WERI-Rb-1 (cell line): ENCODE data around the gene SLC9C1.

Experiments
- DNase-seq: peaks from one replicate; pipeline ENCODE4 v3.0.0-alpha.2; 2020
- H3K27ac ChIP-seq: fragments of 250-450 bp; sonication (Bioruptor Pico); 2 replicates; pipeline ENCODE4 v1.5.1; 2020; ENCODE audit warnings: mild to moderate bottlenecking, moderate library complexity
- H3K27me3 ChIP-seq: fragments of 250-450 bp; sonication (Bioruptor Pico); 2 replicates; pipeline ENCODE4 v1.5.1; 2021; ENCODE audit warnings: mild to moderate bottlenecking, low read depth, moderate library complexity; ENCODE audit not compliant: insufficient read depth, severe bottlenecking
- H3K36me3 ChIP-seq: fragments of 250-450 bp; sonication (Bioruptor Pico); 2 replicates; pipeline ENCODE4 v1.5.1; 2020; ENCODE audit warnings: mild to moderate bottlenecking, moderate library complexity
- H3K4me3 ChIP-seq: 2 replicates; pipeline ENCODE4 v1.5.1; 2011; ENCODE audit warnings: low read depth, mild to moderate bottlenecking, control low read depth, low read length
- H3K9me3 ChIP-seq: fragments of 250-450 bp; sonication (Bioruptor Pico); 2 replicates; pipeline ENCODE4 v1.5.1; 2021; ENCODE audit warnings: mild to moderate bottlenecking, moderate library complexity; ENCODE audit not compliant: severe bottlenecking
- CTCF ChIP-seq: IDR thresholded peaks from 2 replicates; pipeline ENCODE4 v1.5.1; 2011; ENCODE audit warnings: low read depth, mild to moderate bottlenecking, control low read depth, inconsistent platforms, low read length

Gene SLC9C1

DNA sequence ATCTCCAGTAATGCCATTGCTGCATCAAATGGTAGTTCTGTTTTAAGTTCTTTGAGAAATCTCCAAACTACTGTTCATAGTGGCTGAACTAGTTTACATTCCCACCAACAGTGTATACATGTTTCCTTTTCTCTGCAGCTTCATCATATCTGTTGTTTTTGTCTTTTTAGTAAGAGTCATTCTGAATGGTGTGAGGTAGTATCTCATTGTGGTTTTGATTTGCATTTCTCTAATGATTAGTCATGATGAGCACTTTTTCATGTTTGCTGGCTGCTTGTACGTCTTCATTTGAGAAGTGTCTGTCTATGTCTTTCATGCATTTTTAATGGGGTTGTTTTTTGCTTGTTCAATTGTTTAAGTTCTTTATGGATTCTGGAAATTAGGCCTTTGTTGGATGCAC lies 150.8 kb downstream of the SLC9C1 start:
- TF ChIP-seq CTCF = no peak
- Histone ChIP-seq H3K27me3 (no peaks in the 10 kb centered on the region), H3K27ac (no peak overlapping the region), H3K4me3 (no peak overlapping the region), H3K36me3 (no peaks in the 10 kb centered on the region), H3K9me3 (peaks cover 2% of the 10 kb centered on the region)
- DNase-seq = no peak

DNA sequence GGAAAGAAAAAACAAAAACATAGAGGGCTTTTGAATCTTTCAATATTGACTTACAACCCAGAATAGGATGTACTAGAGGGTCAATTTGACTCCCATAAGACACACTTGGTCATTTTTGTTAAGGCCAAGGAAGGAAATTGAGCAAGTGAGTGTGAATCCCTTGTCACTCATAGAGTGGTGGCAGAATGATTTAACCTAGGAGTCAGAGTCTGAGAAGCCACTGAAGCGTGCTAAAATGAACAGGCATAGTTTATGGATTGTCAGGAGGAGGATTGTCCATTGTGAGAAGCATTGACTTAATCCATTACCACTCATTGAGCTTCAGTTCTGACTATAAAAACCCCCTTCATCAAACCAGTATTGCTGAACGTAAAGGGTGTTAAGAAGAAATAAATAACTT lies 152.7 kb downstream of the SLC9C1 start:
- no peak for DNase-seq
- Histone ChIP-seq H3K27me3 (no peaks in the 10 kb centered on the region), H3K4me3 (no peak overlapping the region), H3K27ac (no peak overlapping the region), H3K9me3 (peaks cover 2% of the 10 kb centered on the region), H3K36me3 (no peaks in the 10 kb centered on the region)
- TF ChIP-seq CTCF = no peak

GRCh38 chr3:112140584-112140983 lies 153.4 kb downstream of the SLC9C1 start:
- TF ChIP-seq CTCF = no peak
- no peak overlapping the region for H3K4me3 ChIP-seq
- no peak for DNase-seq
- peaks cover 2% of the 10 kb centered on the region for H3K9me3 ChIP-seq
- H3K36me3 ChIP-seq = no peaks in the 10 kb centered on the region
- no peaks in the 10 kb centered on the region for H3K27me3 ChIP-seq
- no peak overlapping the region for H3K27ac ChIP-seq

DNA sequence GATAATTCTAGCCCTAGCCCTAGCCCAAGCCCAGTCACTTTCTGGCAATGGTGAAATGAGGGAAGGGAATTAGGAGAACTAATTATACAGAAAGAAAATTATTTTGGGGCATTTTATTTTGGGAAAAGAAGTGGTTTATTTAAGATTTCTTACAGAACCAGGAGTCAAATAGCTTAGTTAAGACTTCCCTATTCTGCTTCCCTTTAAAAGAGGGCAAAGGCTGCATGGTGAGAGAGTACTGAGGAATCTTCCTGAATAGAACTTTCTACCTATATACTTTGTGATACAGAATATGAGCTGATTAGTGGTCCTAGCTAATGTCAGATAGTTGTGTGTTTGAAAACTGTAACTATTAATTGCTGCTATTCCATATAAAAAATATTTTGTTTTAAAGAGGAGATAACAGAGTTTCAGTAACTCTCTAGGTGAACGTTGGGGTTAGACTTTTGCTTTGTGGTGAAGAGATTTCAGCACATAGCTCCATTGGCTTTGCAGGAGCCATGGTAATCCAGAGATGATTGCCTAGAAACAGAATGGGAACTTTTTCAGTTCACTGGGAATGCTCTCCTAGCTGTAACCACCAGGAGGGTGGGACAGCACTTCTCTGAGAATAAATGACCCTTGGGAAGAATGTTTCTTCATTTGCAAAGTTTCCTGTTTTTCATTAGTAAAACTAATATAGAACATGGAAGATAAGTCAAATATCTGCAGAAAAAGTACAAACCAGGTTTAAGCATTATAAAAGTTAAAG lies 155.6 kb downstream of the SLC9C1 start:
- no peak overlapping the region for H3K27ac ChIP-seq
- no peak overlapping the region for H3K4me3 ChIP-seq
- no peak for TF ChIP-seq CTCF
- no peak for DNase-seq
- no peaks in the 10 kb centered on the region for H3K27me3 ChIP-seq
- no peaks in the 10 kb centered on the region for H3K36me3 ChIP-seq
- H3K9me3 ChIP-seq = no peaks in the 10 kb centered on the region

DNA sequence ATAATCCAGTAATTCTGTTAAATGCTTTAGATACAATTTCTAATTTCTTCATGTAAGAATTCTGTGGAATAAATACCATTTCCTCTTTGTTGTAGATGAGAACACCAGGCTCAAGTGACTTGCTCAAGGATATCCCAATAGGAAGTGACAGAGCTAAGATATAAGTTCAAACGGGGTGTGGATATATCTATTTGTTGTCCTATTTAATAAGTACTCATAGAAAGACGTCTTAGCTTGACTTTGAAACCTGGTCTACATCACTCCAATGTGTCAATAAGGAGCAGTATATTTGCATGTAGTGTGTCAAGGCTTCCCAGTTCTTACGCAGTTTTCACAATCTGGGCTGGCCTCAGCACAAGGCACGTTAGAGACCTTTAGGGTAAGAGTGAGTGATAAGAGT lies 156.2 kb downstream of the SLC9C1 start:
- H3K27ac ChIP-seq = no peak overlapping the region
- no peak overlapping the region for H3K4me3 ChIP-seq
- no peak for TF ChIP-seq CTCF
- H3K27me3 ChIP-seq = no peaks in the 10 kb centered on the region
- DNase-seq = no peak
- H3K9me3 ChIP-seq = no peaks in the 10 kb centered on the region
- no peaks in the 10 kb centered on the region for H3K36me3 ChIP-seq

DNA sequence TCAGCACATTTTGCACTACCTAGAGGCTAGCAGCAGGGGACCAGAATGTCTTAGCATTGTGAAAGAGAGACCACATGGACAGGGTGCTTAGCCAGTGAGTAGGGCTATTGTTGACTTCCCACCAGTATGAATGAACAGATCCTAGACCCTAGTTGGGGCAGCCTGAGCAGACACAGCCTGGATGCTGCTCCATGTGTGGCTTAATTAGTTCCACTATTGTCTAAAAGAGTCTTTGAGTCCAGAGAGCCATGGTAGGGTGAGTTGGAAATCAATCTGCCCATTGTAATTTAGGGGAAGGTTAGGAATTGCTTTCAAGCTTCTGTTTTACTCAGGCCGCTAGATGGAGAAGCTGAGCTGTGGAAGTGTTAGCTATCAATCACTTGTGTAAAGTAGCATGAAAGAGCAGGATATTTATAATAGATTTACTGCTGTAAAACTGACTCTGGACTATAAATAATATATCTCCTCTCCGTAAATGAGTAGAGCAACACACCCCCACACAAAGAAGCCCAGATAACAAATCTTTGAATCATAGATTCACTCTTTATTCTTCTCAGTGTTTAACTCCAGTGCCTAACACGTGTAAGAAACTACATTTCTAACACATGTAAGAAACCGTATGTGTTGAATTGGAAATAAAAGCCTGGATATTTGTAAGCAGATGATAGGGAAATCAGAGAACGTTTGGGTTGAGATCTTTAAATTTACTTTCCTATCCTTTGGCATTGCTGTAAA lies 156.9 kb downstream of the SLC9C1 start:
- H3K4me3 ChIP-seq = no peak overlapping the region
- no peaks in the 10 kb centered on the region for H3K36me3 ChIP-seq
- TF ChIP-seq CTCF = peak; percentile 55
- DNase-seq = peak; percentile 48
- no peak overlapping the region for H3K27ac ChIP-seq
- no peaks in the 10 kb centered on the region for H3K27me3 ChIP-seq
- H3K9me3 ChIP-seq = no peaks in the 10 kb centered on the region
